Endothelial cell of umbilical vein (primary cell): Measurements from ENCODE around the gene ZNF385B.

Experiments used
- CTCF ChIP-seq, 2 donors: IDR thresholded peaks; 1 replicate in 1 of 2; 2 replicates in 1 of 2; pipeline ENCODE4 v1.5.1; 2011; ENCODE audit warnings: low read length in 2 of 2, mild to moderate bottlenecking in 2 of 2, moderate library complexity in 2 of 2, control low read depth in 1 of 2, inconsistent platforms in 1 of 2, low read depth in 1 of 2; ENCODE audit not compliant: insufficient read depth in 1 of 2; ENCODE audit errors: extremely low read depth in 1 of 2
- JUN ChIP-seq: IDR thresholded peaks from 2 replicates; pipeline ENCODE4 v1.6.1; 2011; ENCODE audit warnings: borderline replicate concordance, low read depth; ENCODE audit not compliant: insufficient read length, insufficient read depth

- TF ChIP-seq CTCF (IDR thresholded peaks at IDR 0.05; ENCODE audit: extremely low read depth in 1 of 2, insufficient read depth in 1 of 2, low read depth in 1 of 2, low read length in 2 of 2) (no peak), JUN (no peak)
Observed at GRCh38 chr2:179578171-179578916, 283.1 kb downstream of the ZNF385B start.
